Ovary (tissue), 9 donors: Measurements from ENCODE around the gene PCSK5. TPM values are rescaled to one million over a fixed set of nuclear protein-coding genes. Genes with fewer than 3 reads are reported as not detected.
A peak's percentile ranks its signal among the peaks of the same experiment; 100 is the strongest.

ENCODE experiments used
- DNase-seq, 5 donors: peaks; one replicate each; pipeline ENCODE4 v3.0.0-alpha.2; 2019 to 2020
- H3K27ac ChIP-seq, 2 donors: fragments of 200-600 bp; one replicate each; pipeline versions ENCODE4 v1.5.1 to v1.8.0; 2019 to 2022
- H3K27me3 ChIP-seq: fragments of 200-600 bp; one replicate; pipeline ENCODE4 v1.8.0; 2022
- H3K36me3 ChIP-seq: fragments of 200-600 bp; sonication (generic); one replicate; pipeline ENCODE4 v1.5.1; 2019
- H3K4me1 ChIP-seq: one replicate; pipeline ENCODE4 v1.8.1; 2013; ENCODE audit warnings: mild to moderate bottlenecking, moderate library complexity; ENCODE audit not compliant: insufficient read depth
- H3K4me3 ChIP-seq: fragments of 200-600 bp; sonication (generic); one replicate; pipeline ENCODE4 v1.5.1; 2017
- H3K9me3 ChIP-seq, 2 donors: fragments of 200-600 bp in 1 of 2; sonication (generic) in 1 of 2; one replicate each; pipeline versions ENCODE4 v1.5.1 to v1.8.1; 2013 to 2019; ENCODE audit warnings: mild to moderate bottlenecking in 1 of 2, moderate library complexity in 1 of 2
- CTCF ChIP-seq, 3 donors: fragments of 450-650 bp in 2 of 3; fragments of 200-600 bp in 1 of 3; IDR thresholded peaks; one replicate each; pipeline versions ENCODE4 v1.5.1 to v1.8.0; 2016 to 2022; ENCODE audit warnings: antibody characterized with exemption in 3 of 3, mild to moderate bottlenecking in 1 of 3
- EP300 ChIP-seq: sonication (generic); formaldehyde crosslinking; IDR thresholded peaks from one replicate; pipeline ENCODE4 v1.6.1; 2017; ENCODE audit warnings: antibody characterized with exemption
- POLR2A ChIP-seq: fragments of 450-650 bp; IDR thresholded peaks from one replicate; pipeline ENCODE4 v1.6.1; 2017; ENCODE audit warnings: antibody characterized with exemption, mild to moderate bottlenecking, moderate library complexity
- WGBS, 3 donors: extraction: QIAGEN DNeasy Blood & Tissue Kit in 1 of 3; methylation state at CpG; one replicate each; pipeline versions ENCODE4 v1.1.5 to v1.1.7; 2013 to 2017; 5-methylcytosine and 5-hydroxymethylcytosine counted together
- intact Hi-C, 4 donors: fragments of 100-400 bp; cut with DNase I; formaldehyde crosslinking; loops; one replicate each; pipeline versions ENCODE4 v1.11.0 to v1.15.1; 2022 to 2023
- polyA plus RNA-seq, 2 donors: library from polyadenylated mRNA; stranded (reverse); fragments of 200-250 nt in 1 of 2; fragments of 350-450 nt in 1 of 2; fragmentation: Illumina TruSeq in 1 of 2; extraction: RNeasy Lipid Tissue Mini Kit (QIAGEN cat#74804) in 1 of 2; gene quantifications; one replicate each; pipeline ENCODE4 v1.2.3, GENCODE V29; 2013 to 2014
- total RNA-seq, 7 donors: library from RNA; depleted of rRNA in 2 of 7; stranded (reverse); fragments of >200 nt in 2 of 7; fragmentation: NEBNext Ultra II Directional in 3 of 7; extraction: Animal tissue kit (Norgen Biotek cat#: 25700) in 3 of 7; gene quantifications; one replicate each; pipeline versions ENCODE4 v1.1.0 to v1.2.4, GENCODE V29; 2016 to 2023
- donor health status: DM: no; HTN: no; CAD: no; lungs with moderate emphysema.
- donor health status: DM: no; HTN: no; CAD: no.
- donor health status: Bipolar disorder and iron deficiency.
- donor health status: DM: yes; HTN: yes; CAD: no.
- donor health status: DM: no; HTN: no; CAD: no.
- donor health status: DM: yes; HTN: yes; CAD: no.

Gene PCSK5
- total and polyA plus RNA-seq, 9 donors: 12.7 to 41.8 (median 28.3) TPM

DNA sequence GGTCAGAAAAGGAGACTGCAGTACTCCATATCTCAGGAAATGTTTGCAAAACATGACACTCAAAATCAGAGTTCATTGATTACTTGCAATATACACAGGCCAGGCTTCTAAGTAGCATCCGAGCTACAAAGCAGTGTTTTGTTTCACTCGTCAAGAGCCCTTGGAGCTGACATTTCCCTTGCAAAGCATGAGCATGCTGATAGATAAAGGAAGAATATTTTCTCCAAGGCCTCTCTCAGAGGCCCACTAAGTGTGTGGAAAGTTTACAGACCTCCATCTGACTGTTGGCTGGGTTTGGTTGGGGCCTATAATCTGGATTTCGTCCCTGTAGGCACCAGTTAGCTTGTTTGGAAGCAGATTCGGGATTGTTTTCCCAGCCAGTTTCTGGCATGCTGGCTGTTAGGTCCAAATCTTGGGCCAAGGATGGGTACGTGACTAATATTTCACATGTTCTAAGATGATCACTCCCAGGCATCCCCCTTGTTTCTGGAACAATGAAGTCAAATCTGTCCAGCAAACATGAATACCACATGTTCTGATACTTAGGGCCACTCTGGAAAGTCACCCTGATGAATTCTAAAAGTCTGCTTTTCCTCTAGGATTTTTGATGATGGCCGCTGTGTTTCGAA lies 342.5 kb downstream of the PCSK5 start:
- 49 to 60% (median 52%) methylated on average over 7 of the region's 7 CpGs for WGBS, 3 donors
- H3K9me3 ChIP-seq: no peaks in the 10 kb centered on the region
- H3K4me1 ChIP-seq: no peaks in the 10 kb centered on the region
- H3K27me3 ChIP-seq: no peaks in the 10 kb centered on the region
- H3K4me3 ChIP-seq: no peak overlapping the region
- DNase-seq: no peak
- peak overlapping the region in 1 of 2 donors; percentile 31 for H3K27ac ChIP-seq
- no peaks in the 10 kb centered on the region for H3K36me3 ChIP-seq
- intact Hi-C loops: no loop called here
- TF ChIP-seq CTCF (IDR thresholded peaks at IDR 0.05): no peak
- TF ChIP-seq EP300: no peak
- no peak for TF ChIP-seq POLR2A

GRCh38 chr9:76240578-76240977 lies 350.1 kb downstream of the PCSK5 start:
- 79 to 96% (median 79%) methylated on average over 1 of the region's 1 CpG for WGBS, 3 donors
- H3K27me3 ChIP-seq: no peaks in the 10 kb centered on the region
- intact Hi-C loops: no loop called here
- no peak overlapping the region for H3K4me3 ChIP-seq
- no peak for DNase-seq
- TF ChIP-seq CTCF (IDR thresholded peaks at IDR 0.05): no peak
- TF ChIP-seq POLR2A: no peak
- no peak for TF ChIP-seq EP300
- H3K4me1 ChIP-seq: no peaks in the 10 kb centered on the region
- H3K27ac ChIP-seq: no peak overlapping the region
- H3K9me3 ChIP-seq: no peaks in the 10 kb centered on the region
- H3K36me3 ChIP-seq: no peaks in the 10 kb centered on the region

GRCh38 chr9:76245518-76245917 lies 355.0 kb downstream of the PCSK5 start:
- 21 to 48% (median 31%) methylated on average over 1 of the region's 1 CpG for WGBS, 3 donors
- no peaks in the 10 kb centered on the region for H3K4me1 ChIP-seq
- DNase-seq: no peak
- no peaks in the 10 kb centered on the region for H3K9me3 ChIP-seq
- H3K36me3 ChIP-seq: no peaks in the 10 kb centered on the region
- intact Hi-C loops: no loop called here
- no peak overlapping the region for H3K4me3 ChIP-seq
- no peak overlapping the region for H3K27ac ChIP-seq
- no peak for TF ChIP-seq EP300
- no peak for TF ChIP-seq POLR2A
- TF ChIP-seq CTCF (IDR thresholded peaks at IDR 0.05): no peak
- no peaks in the 10 kb centered on the region for H3K27me3 ChIP-seq

DNA sequence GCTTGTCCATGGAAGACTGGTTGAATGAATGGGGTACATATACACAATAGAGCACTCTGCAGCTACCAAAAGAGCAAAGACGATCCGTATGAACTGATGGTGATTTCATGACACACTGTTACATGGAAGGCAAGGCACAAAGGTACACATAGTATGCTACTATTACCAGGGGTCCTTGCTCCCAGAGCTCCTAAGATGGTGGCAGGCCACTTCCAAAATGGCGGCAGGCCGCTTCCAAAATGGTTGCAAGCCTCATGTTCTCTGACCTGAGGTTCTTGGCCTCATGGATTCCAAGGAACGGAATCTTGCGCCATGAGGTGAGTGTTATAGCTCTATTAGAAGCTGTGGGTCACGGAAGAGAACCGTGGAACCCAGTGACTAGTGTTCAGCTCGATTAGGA lies 356.2 kb downstream of the PCSK5 start:
- H3K27ac ChIP-seq: no peak overlapping the region
- no peak for DNase-seq

More for the DNA sequence above, 356.2 kb downstream of the PCSK5 start:
- Histone ChIP-seq H3K36me3 (no peaks in the 10 kb centered on the region), H3K4me3 (no peak overlapping the region), H3K27me3 (no peaks in the 10 kb centered on the region), H3K4me1 (no peaks in the 10 kb centered on the region), H3K9me3 (no peaks in the 10 kb centered on the region)
- TF ChIP-seq EP300: no peak
- no peak for TF ChIP-seq POLR2A
- no peak for TF ChIP-seq CTCF (IDR thresholded peaks at IDR 0.05)
- WGBS, 3 donors: 96 to 98% (median 96%) methylated on average over 9 of the region's 9 CpGs
- intact Hi-C loops: no loop called here
